Neural progenitor cell (in vitro differentiated cells): ENCODE measurements around the gene MAN2A1. TPM values are rescaled to one million over a fixed set of nuclear protein-coding genes. Genes with fewer than 3 reads are reported as not detected.

Experiments used
- DNase-seq: peaks from one replicate; pipeline ENCODE4 v3.0.0-alpha.2; 2016; ENCODE audit warnings: low spot score
- H2AFZ ChIP-seq: fragments of 200-600 bp; sonication (generic); replicated peaks from 2 replicates; pipeline ENCODE4 v1.6.1; 2016; ENCODE audit warnings: antibody characterized with exemption
- H3F3A ChIP-seq: fragments of 200-600 bp; sonication (generic); 2 replicates; pipeline ENCODE4 v1.6.1; 2016; ENCODE audit warnings: antibody characterized with exemption, low read depth
- H3K27ac ChIP-seq: fragments of 200-600 bp; sonication (generic); 2 replicates; pipeline ENCODE4 v1.5.1; 2016; ENCODE audit warnings: mild to moderate bottlenecking
- H3K27me3 ChIP-seq: fragments of 200-600 bp; sonication (generic); 2 replicates; pipeline ENCODE4 v1.6.1; 2016; ENCODE audit warnings: mild to moderate bottlenecking, moderate library complexity
- H3K36me3 ChIP-seq: fragments of 200-600 bp; sonication (generic); 2 replicates; pipeline ENCODE4 v1.5.1; 2016
- H3K4me1 ChIP-seq: fragments of 200-600 bp; sonication (generic); 2 replicates; pipeline ENCODE4 v1.6.1; 2016; ENCODE audit warnings: mixed run types
- H3K4me2 ChIP-seq: fragments of 200-600 bp; sonication (generic); 2 replicates; pipeline ENCODE4 v1.6.1; 2016
- H3K4me3 ChIP-seq: fragments of 200-600 bp; sonication (generic); 2 replicates; pipeline ENCODE4 v1.5.1; 2016
- H3K79me2 ChIP-seq: fragments of 200-600 bp; sonication (generic); 2 replicates; pipeline ENCODE4 v1.6.1; 2016; ENCODE audit warnings: low read depth
- H3K9ac ChIP-seq: fragments of 200-600 bp; sonication (generic); 2 replicates; pipeline ENCODE4 v1.6.1; 2016
- H3K9me3 ChIP-seq: fragments of 200-600 bp; sonication (generic); 2 replicates; pipeline ENCODE4 v1.5.1; 2016; ENCODE audit warnings: low read depth
- H4K20me1 ChIP-seq: fragments of 200-600 bp; sonication (generic); 2 replicates; pipeline ENCODE4 v1.6.1; 2016; ENCODE audit warnings: low read depth
- H3K27ac Mint-ChIP-seq: 3 replicates; pipeline ENCODE4 v1.8.0; 2021; ENCODE audit warnings: mixed read lengths
- H3K27me3 Mint-ChIP-seq: 2 replicates; pipeline ENCODE4 v1.8.0; 2022; ENCODE audit warnings: low read depth, mild to moderate bottlenecking, inconsistent platforms, moderate library complexity, mixed read lengths; ENCODE audit not compliant: insufficient read depth
- H3K36me3 Mint-ChIP-seq: 3 replicates; pipeline ENCODE4 v1.8.0; 2021; ENCODE audit warnings: mixed read lengths
- H3K4me1 Mint-ChIP-seq: 3 replicates; pipeline ENCODE4 v1.8.0; 2021; ENCODE audit warnings: mixed read lengths
- H3K4me3 Mint-ChIP-seq: 3 replicates; pipeline ENCODE4 v1.8.0; 2021; ENCODE audit warnings: mild to moderate bottlenecking, moderate library complexity, mixed read lengths
- H3K9me3 Mint-ChIP-seq: 3 replicates; pipeline ENCODE4 v1.8.0; 2020; ENCODE audit warnings: mixed read lengths
- CTCF ChIP-seq: fragments of 200-600 bp; sonication (generic); IDR thresholded peaks from 2 replicates; pipeline ENCODE4 v1.5.1; 2017; ENCODE audit warnings: antibody characterized with exemption, mild to moderate bottlenecking
- EZH2 ChIP-seq: fragments of 200-600 bp; sonication (generic); IDR thresholded peaks from 2 replicates; pipeline ENCODE4 v1.6.1; 2017; ENCODE audit warnings: antibody characterized with exemption, mild to moderate bottlenecking, moderate library complexity
- EZH2phosphoT487 ChIP-seq: fragments of 200-600 bp; sonication (generic); IDR thresholded peaks from 2 replicates; pipeline ENCODE4 v1.6.1; 2017; ENCODE audit warnings: antibody characterized with exemption
- total RNA-seq: library from RNA; depleted of rRNA; stranded (reverse); fragments of >200 nt; gene quantifications from 2 replicates; pipeline ENCODE4 v1.2.3, GENCODE V29; 2015; ENCODE audit warnings: low replicate concordance

The MAN2A1 gene
- total RNA-seq, 1 donor from 2014 or later: 130 TPM

- Histone ChIP-seq H2AFZ (no peak overlapping the region), H3K4me2 (no peak overlapping the region), H3K36me3 (peaks cover 15% of the 10 kb centered on the region), H3K27ac (no peak overlapping the region), H3K9ac (no peak overlapping the region), H3F3A (no peaks in the 10 kb centered on the region), H3K27me3 (no peaks in the 10 kb centered on the region), H3K4me3 (no peak overlapping the region), H3K79me2 (no peaks in the 10 kb centered on the region), H3K4me1 (peaks cover 21% of the 10 kb centered on the region), H4K20me1 (no peaks in the 10 kb centered on the region), H3K9me3 (no peaks in the 10 kb centered on the region)
- TF ChIP-seq EZH2phosphoT487 (no peak), EZH2 (no peak), CTCF (no peak)
- Mint-ChIP-seq H3K4me3 (no peak overlapping the region), H3K27me3 (no peaks in the 10 kb centered on the region), H3K27ac (no peak overlapping the region), H3K4me1 (no peaks in the 10 kb centered on the region), H3K36me3 (peaks cover 44% of the 10 kb centered on the region), H3K9me3 (no peaks in the 10 kb centered on the region)
- no peak for DNase-seq
These were observed 169.8 kb downstream of the MAN2A1 start for GRCh38 chr5:109859537-109859936.

GRCh38 chr5:109862301-109862700, 172.6 kb downstream of the MAN2A1 start:
- TF ChIP-seq CTCF: no peak
- no peak for TF ChIP-seq EZH2phosphoT487
- no peak for TF ChIP-seq EZH2
- Histone ChIP-seq H3K27ac (no peak overlapping the region), H4K20me1 (no peaks in the 10 kb centered on the region), H3K9me3 (no peaks in the 10 kb centered on the region), H3F3A (no peaks in the 10 kb centered on the region), H3K4me1 (peaks cover 14% of the 10 kb centered on the region), H3K79me2 (no peaks in the 10 kb centered on the region), H3K4me3 (no peak overlapping the region), H3K4me2 (no peak overlapping the region), H3K9ac (no peak overlapping the region), H2AFZ (no peak overlapping the region), H3K27me3 (no peaks in the 10 kb centered on the region), H3K36me3 (peaks cover 4% of the 10 kb centered on the region)
- Mint-ChIP-seq H3K27ac (no peak overlapping the region), H3K9me3 (no peaks in the 10 kb centered on the region), H3K4me1 (peaks cover 3% of the 10 kb centered on the region), H3K27me3 (no peaks in the 10 kb centered on the region), H3K4me3 (no peak overlapping the region), H3K36me3 (peaks cover 55% of the 10 kb centered on the region)
- no peak for DNase-seq

GRCh38 chr5:109863752-109864151, 174.0 kb downstream of the MAN2A1 start:
- Mint-ChIP-seq H3K27me3 (no peaks in the 10 kb centered on the region), H3K36me3 (peaks cover 54% of the 10 kb centered on the region), H3K9me3 (no peaks in the 10 kb centered on the region), H3K4me3 (no peak overlapping the region), H3K4me1 (peaks cover 3% of the 10 kb centered on the region), H3K27ac (no peak overlapping the region)
- no peaks in the 10 kb centered on the region for H3K79me2 ChIP-seq
- no peak overlapping the region for H3K27ac ChIP-seq
- no peaks in the 10 kb centered on the region for H3K27me3 ChIP-seq
- no peaks in the 10 kb centered on the region for H3F3A ChIP-seq
- no peaks in the 10 kb centered on the region for H4K20me1 ChIP-seq
- H3K9me3 ChIP-seq: no peaks in the 10 kb centered on the region
- H3K4me1 ChIP-seq: peaks cover 9% of the 10 kb centered on the region
- H3K4me3 ChIP-seq: no peak overlapping the region
- TF ChIP-seq EZH2: no peak
- TF ChIP-seq CTCF: no peak
- no peak for TF ChIP-seq EZH2phosphoT487
- peaks cover 4% of the 10 kb centered on the region for H3K36me3 ChIP-seq
- DNase-seq: no peak
- H2AFZ ChIP-seq: no peak overlapping the region
- H3K4me2 ChIP-seq: no peak overlapping the region
- no peak overlapping the region for H3K9ac ChIP-seq
